Activated CD8-positive, alpha-beta memory T cell treated with anti-CD3 and anti-CD28 coated beads, Interleukin-2, amount 50 U/mL, for 4 hours (primary cell): ENCODE results near the gene AP1S1.
"Not testable (repeated sequence)": the region's sequence is repeated elsewhere in the genome, so short reads cannot be mapped to it uniquely, and the experiment has no call there.

Experiments
- DNase-seq: peaks from one replicate; pipeline ENCODE4 v3.0.0-alpha.2; 2020

The AP1S1 gene

GRCh38 chr7:101171442-101171837 lies 17.2 kb downstream of the AP1S1 start:
- DNase-seq: no peak

- no peak for DNase-seq
These were observed 18.0 kb downstream of the AP1S1 start for GRCh38 chr7:101172005-101172853.

GRCh38 chr7:101172854-101173751 lies 18.8 kb downstream of the AP1S1 start:
- no peak for DNase-seq

- DNase-seq: peak; percentile 59
These were observed 19.5 kb downstream of the AP1S1 start for GRCh38 chr7:101173752-101174244.

- DNase-seq: no peak
These were observed 20.1 kb downstream of the AP1S1 start for GRCh38 chr7:101174322-101174854.

- DNase-seq: no peak
These were observed 21.4 kb downstream of the AP1S1 start for GRCh38 chr7:101175664-101176063.

GRCh38 chr7:101177644-101178043 lies 23.4 kb downstream of the AP1S1 start:
- DNase-seq: no peak

GRCh38 chr7:101179117-101179516 lies 24.8 kb downstream of the AP1S1 start:
- no peak for DNase-seq

- no peak for DNase-seq
These were observed 25.4 kb downstream of the AP1S1 start for GRCh38 chr7:101179713-101180112.

GRCh38 chr7:101180130-101180755 lies 26.0 kb downstream of the AP1S1 start, which contains the start of gene NAT16:
TSS of gene NAT16 (minus strand) at chr7:101180293. CDS start at chr7:101174807, 5,486 bp downstream.
- DNase-seq: no peak

GRCh38 chr7:101185258-101185839 lies 31.1 kb downstream of the AP1S1 start:
- no peak for DNase-seq

- DNase-seq: no peak
These were observed 31.9 kb downstream of the AP1S1 start for GRCh38 chr7:101186194-101186593.

GRCh38 chr7:101186844-101187428 lies 32.7 kb downstream of the AP1S1 start:
- no peak for DNase-seq

- DNase-seq: no peak
These were observed 34.8 kb downstream of the AP1S1 start for GRCh38 chr7:101189109-101189508.

- no peak for DNase-seq
These were observed 41.6 kb downstream of the AP1S1 start for GRCh38 chr7:101195884-101196283.

- DNase-seq: no peak
These were observed 43.7 kb downstream of the AP1S1 start for GRCh38 chr7:101197991-101198390.

- DNase-seq: no peak
These were observed 44.2 kb downstream of the AP1S1 start for GRCh38 chr7:101198476-101198875.

- DNase-seq: not testable (repeated sequence)
These were observed 45.2 kb downstream of the AP1S1 start for GRCh38 chr7:101199522-101199921.

- no peak for DNase-seq
These were observed 46.2 kb downstream of the AP1S1 start for GRCh38 chr7:101200504-101200861.

GRCh38 chr7:101200862-101201599 lies 46.8 kb downstream of the AP1S1 start, which contains the start of gene MOGAT3:
TSS of gene MOGAT3 (minus strand) at chr7:101201036. CDS start at chr7:101200854, 182 bp downstream.
- no peak for DNase-seq
